Endodermal cell (in vitro differentiated cells): Measurements from ENCODE around the gene OVCA2. TPM values are rescaled to one million over a fixed set of nuclear protein-coding genes. Genes with fewer than 3 reads are reported as not detected.

Source experiments
- DNase-seq: peaks from one replicate; pipeline ENCODE4 v3.0.0-alpha.2; 2017
- H3K27ac ChIP-seq: 2 replicates; pipeline ENCODE4 v1.5.1; 2013; ENCODE audit warnings: mild to moderate bottlenecking, low read depth, low read length, moderate library complexity
- H3K27me3 ChIP-seq: 2 replicates; pipeline ENCODE4 v1.6.1; 2013; ENCODE audit warnings: mild to moderate bottlenecking, low read length, moderate library complexity; ENCODE audit not compliant: insufficient read depth, control insufficient read depth, poor library complexity, severe bottlenecking
- H3K36me3 ChIP-seq: 2 replicates; pipeline ENCODE4 v1.7.0; 2013; ENCODE audit warnings: mild to moderate bottlenecking, low read length, moderate library complexity; ENCODE audit not compliant: control insufficient read depth, insufficient read depth
- H3K4me1 ChIP-seq: one replicate; pipeline ENCODE4 v1.7.0; 2013; ENCODE audit warnings: low read length; ENCODE audit not compliant: control insufficient read depth, insufficient read depth
- H3K4me3 ChIP-seq: 2 replicates; pipeline ENCODE4 v1.5.1; 2013; ENCODE audit warnings: mild to moderate bottlenecking, low read length, moderate library complexity
- H3K9ac ChIP-seq: 2 replicates; pipeline ENCODE4 v1.6.1; 2013; ENCODE audit warnings: mild to moderate bottlenecking, low read length, moderate library complexity; ENCODE audit not compliant: poor library complexity, severe bottlenecking; ENCODE audit errors: extremely low read depth
- H3K9me3 ChIP-seq: 2 replicates; pipeline ENCODE4 v1.6.1; 2013; ENCODE audit warnings: mild to moderate bottlenecking, low read length, moderate library complexity; ENCODE audit not compliant: control insufficient read depth
- H3K27ac Mint-ChIP-seq: 2 replicates; pipeline ENCODE4 v1.8.0; 2020; ENCODE audit warnings: mixed read lengths
- H3K27me3 Mint-ChIP-seq: 2 replicates; pipeline ENCODE4 v1.8.0; 2021; ENCODE audit warnings: mild to moderate bottlenecking, mixed read lengths; ENCODE audit not compliant: insufficient read depth
- H3K36me3 Mint-ChIP-seq: 2 replicates; pipeline ENCODE4 v1.8.0; 2020; ENCODE audit warnings: low read depth, mixed read lengths
- H3K4me1 Mint-ChIP-seq: 2 replicates; pipeline ENCODE4 v1.8.0; 2020; ENCODE audit warnings: mixed read lengths
- H3K4me3 Mint-ChIP-seq: 2 replicates; pipeline ENCODE4 v1.8.0; 2020; ENCODE audit warnings: mild to moderate bottlenecking, moderate library complexity, mixed read lengths
- H3K9me3 Mint-ChIP-seq: 2 replicates; pipeline ENCODE4 v1.8.0; 2020; ENCODE audit warnings: mild to moderate bottlenecking, mixed read lengths
- WGBS, 2 experiments: methylation state at CpG; one replicate each; pipeline versions ENCODE4 v1.1.5 to v1.1.7; 2013; ENCODE audit warnings: missing lambda C conversion rate in 2 of 2, mixed read lengths in 1 of 2; ENCODE audit not compliant: insufficient coverage in 1 of 2, insufficient read length in 1 of 2; 5-methylcytosine and 5-hydroxymethylcytosine counted together
- total RNA-seq, 2 donors: library from RNA; stranded (reverse); fragmentation: NEBNext Ultra II Directional in 1 of 2; extraction: Animal tissue kit (Norgen Biotek cat#: 25700) in 1 of 2; gene quantifications; 2 replicates in 1 of 2; 3 replicates in 1 of 2; pipeline ENCODE4 v1.2.1, GENCODE V29; 2021
- TF ChIP-seq, protein P1 (sequence below): fragments of 200-600 bp; sonication (generic); conservative IDR thresholded peaks from 2 replicates; pipeline ENCODE4 v1.5.0; 2021; ENCODE audit warnings: antibody characterized with exemption, mild to moderate bottlenecking

Gene OVCA2
- total RNA-seq, 2 donors from 2014 or later = 19.8 to 27.5 TPM

DNA sequence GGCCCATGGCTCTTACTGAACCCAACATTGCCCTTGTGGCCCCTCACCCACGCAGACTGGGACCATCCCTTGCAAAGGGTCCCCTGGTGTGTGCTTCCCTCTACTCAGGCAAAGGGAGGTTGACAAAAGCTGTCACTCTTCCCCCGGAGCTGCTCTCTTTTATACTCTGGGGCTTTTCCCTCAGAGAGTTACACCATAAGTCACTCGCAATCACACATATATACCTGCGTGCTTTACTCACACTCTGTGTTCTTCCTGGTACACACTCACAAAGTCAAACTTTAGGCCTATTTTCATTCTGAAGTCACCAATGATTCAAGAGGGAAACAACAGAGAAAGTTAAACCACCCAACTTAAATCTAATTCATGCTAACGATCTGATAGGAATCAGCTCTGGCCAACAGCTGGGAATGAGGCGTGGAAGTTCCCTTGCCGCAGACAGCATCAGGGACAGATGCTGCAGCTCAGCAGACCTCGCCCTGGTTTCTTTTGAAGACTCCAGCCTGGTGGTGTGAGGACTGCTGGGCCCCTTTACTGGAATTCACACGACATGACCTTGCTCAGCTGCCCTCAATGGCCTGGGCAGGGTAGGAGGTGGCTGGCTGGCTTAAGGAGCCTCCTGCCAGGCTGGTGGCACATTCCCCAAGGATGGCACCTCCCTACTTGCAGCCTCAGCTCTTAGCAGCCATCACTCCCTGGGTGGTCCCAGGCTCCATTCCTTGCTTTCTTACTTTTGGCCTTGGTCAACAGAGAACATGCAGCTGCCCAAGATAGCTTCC is 40.4 kb downstream of the OVCA2 start:
- no peak overlapping the region for H3K27ac Mint-ChIP-seq

DNA sequence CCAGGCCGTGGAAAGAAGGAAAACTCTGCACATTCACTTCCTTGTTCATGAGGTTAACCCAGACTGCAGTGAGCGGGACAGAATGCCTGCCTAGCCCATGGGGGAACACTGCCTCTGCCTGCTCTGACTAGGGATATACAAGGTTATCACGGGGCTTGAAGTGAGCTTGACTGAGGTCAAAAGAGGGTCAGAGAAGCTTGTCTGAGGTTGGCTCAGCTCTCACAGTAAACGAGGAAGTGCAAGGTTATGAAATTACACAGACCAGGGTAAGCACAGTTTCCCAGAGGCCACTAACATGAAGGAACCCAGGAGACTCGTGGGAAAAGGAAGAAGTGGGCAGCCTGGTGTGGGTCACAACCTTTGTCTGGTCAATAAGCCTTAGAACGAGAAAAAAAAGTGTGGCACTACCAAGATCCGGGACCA is 41.8 kb downstream of the OVCA2 start:
- H3K4me1 ChIP-seq = peaks cover 18% of the 10 kb centered on the region
- 91 to 93% methylated on average over 5 to 7 of the region's 7 CpGs for WGBS, 2 experiments

More for the DNA sequence above, 40.4 kb downstream of the OVCA2 start:
- H3K36me3 Mint-ChIP-seq = peaks cover 59% of the 10 kb centered on the region
- H3K27ac ChIP-seq = no peak overlapping the region
- no peaks in the 10 kb centered on the region for H3K27me3 Mint-ChIP-seq
- peak; percentile 72 for DNase-seq
- no peak overlapping the region for H3K4me3 ChIP-seq
- H3K27me3 ChIP-seq = no peaks in the 10 kb centered on the region
- H3K4me1 Mint-ChIP-seq = peaks cover 27% of the 10 kb centered on the region
- no peaks in the 10 kb centered on the region for H3K9me3 Mint-ChIP-seq
- H3K9ac ChIP-seq = no peak overlapping the region
- H3K4me1 ChIP-seq = peaks cover 18% of the 10 kb centered on the region
- WGBS, 2 experiments = 82 to 85% methylated on average over 8 to 9 of the region's 9 CpGs
- TF ChIP-seq, protein P1, sequence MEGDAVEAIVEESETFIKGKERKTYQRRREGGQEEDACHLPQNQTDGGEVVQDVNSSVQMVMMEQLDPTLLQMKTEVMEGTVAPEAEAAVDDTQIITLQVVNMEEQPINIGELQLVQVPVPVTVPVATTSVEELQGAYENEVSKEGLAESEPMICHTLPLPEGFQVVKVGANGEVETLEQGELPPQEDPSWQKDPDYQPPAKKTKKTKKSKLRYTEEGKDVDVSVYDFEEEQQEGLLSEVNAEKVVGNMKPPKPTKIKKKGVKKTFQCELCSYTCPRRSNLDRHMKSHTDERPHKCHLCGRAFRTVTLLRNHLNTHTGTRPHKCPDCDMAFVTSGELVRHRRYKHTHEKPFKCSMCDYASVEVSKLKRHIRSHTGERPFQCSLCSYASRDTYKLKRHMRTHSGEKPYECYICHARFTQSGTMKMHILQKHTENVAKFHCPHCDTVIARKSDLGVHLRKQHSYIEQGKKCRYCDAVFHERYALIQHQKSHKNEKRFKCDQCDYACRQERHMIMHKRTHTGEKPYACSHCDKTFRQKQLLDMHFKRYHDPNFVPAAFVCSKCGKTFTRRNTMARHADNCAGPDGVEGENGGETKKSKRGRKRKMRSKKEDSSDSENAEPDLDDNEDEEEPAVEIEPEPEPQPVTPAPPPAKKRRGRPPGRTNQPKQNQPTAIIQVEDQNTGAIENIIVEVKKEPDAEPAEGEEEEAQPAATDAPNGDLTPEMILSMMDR = no peak
- no peak overlapping the region for H3K4me3 Mint-ChIP-seq
- peaks cover 62% of the 10 kb centered on the region for H3K36me3 ChIP-seq
- no peaks in the 10 kb centered on the region for H3K9me3 ChIP-seq

DNA sequence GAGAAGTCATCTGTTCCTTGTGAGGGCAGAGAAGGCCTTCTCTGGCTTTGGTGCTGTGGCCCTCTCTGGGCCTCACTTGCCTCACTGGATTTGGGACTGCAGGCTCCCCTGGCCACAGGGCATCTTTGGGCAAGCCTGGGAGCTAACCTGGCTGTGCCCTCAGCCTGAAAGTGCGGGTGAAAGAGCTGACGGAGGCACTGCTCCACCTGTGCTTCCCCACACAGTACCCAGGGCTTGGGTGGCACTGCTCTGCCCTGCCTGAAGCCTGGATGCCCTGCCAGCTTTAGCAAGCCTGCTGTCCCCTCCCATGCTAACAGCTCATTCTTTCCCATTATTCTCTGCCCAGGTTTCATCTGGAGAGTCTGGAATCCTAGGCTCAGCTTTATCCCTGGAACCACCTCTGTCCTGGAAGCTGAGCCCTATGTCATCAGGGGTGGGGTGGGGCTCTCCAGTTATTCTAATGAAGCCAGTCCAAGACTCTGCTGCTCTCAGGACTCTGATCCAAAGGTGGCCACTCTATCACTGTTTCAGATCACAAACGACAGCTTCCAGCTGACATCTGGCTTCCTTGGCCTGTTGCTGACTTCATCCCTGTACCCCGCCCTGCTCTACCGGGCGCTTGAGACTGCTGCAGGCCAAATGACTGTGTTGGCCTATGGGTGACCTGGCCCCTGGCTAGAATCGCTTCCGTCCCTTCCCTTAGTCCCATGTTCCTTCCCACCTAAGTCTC is 42.4 kb downstream of the OVCA2 start:
- Mint-ChIP-seq H3K27ac (no peak overlapping the region), H3K27me3 (no peaks in the 10 kb centered on the region), H3K36me3 (peaks cover 48% of the 10 kb centered on the region), H3K4me1 (peaks cover 30% of the 10 kb centered on the region), H3K9me3 (no peaks in the 10 kb centered on the region), H3K4me3 (no peak overlapping the region)
- TF ChIP-seq, protein P1 = no peak
- DNase-seq = no peak
- H3K4me1 ChIP-seq = peaks cover 18% of the 10 kb centered on the region
- no peak overlapping the region for H3K27ac ChIP-seq
- H3K9me3 ChIP-seq = no peaks in the 10 kb centered on the region
- H3K36me3 ChIP-seq = peaks cover 63% of the 10 kb centered on the region
- 86 to 90% methylated on average over 5 to 8 of the region's 8 CpGs for WGBS, 2 experiments
- no peak overlapping the region for H3K4me3 ChIP-seq
- no peaks in the 10 kb centered on the region for H3K27me3 ChIP-seq
- H3K9ac ChIP-seq = no peak overlapping the region

More for the DNA sequence above, 41.8 kb downstream of the OVCA2 start:
- no peak overlapping the region for H3K9ac ChIP-seq
- H3K9me3 ChIP-seq = no peaks in the 10 kb centered on the region
- no peak for DNase-seq
- H3K27ac ChIP-seq = no peak overlapping the region
- H3K36me3 ChIP-seq = peaks cover 63% of the 10 kb centered on the region
- Mint-ChIP-seq H3K36me3 (peaks cover 52% of the 10 kb centered on the region), H3K4me3 (no peak overlapping the region), H3K27me3 (no peaks in the 10 kb centered on the region), H3K27ac (no peak overlapping the region), H3K9me3 (no peaks in the 10 kb centered on the region), H3K4me1 (peaks cover 27% of the 10 kb centered on the region)
- TF ChIP-seq, protein P1 = no peak
- no peak overlapping the region for H3K4me3 ChIP-seq
- H3K27me3 ChIP-seq = no peaks in the 10 kb centered on the region
